Measurements from ENCODE around the gene DPT. TPM values are rescaled to one million over a fixed set of nuclear protein-coding genes. Genes with fewer than 3 reads are reported as not detected.

Gene DPT
- total RNA-seq, 2 experiments from 2014 or later: not detected

GRCh38 chr1:168693197-168693871 is 35.7 kb downstream of the DPT start:
- Histone ChIP-seq H3K4me1 (ENCODE audit: insufficient read depth, low read length) (no peaks in the 10 kb centered on the region), H3K9me3 (ENCODE audit: control insufficient read depth in 1 of 2, insufficient read depth in 1 of 2, low read length in 2 of 2) (no peaks in the 10 kb centered on the region), H3K4me3 (ENCODE audit: low read length) (no peak overlapping the region), H3K36me3 (ENCODE audit: insufficient read depth, low read length) (no peaks in the 10 kb centered on the region), H3K27ac (ENCODE audit: low read depth in 1 of 2, low read length in 2 of 2) (no peak overlapping the region), H3K27me3 (ENCODE audit: control insufficient read depth in 1 of 2, insufficient read depth in 2 of 2, low read length in 2 of 2) (no peaks in the 10 kb centered on the region)
- ATAC-seq (ENCODE audit: poor library complexity) (no peak), DNase-seq (no peak)
- CTCF ChIA-PET: no interaction called here
- no peaks in the 10 kb centered on the region for H3K9me3 Mint-ChIP-seq
- intact Hi-C loops (cut with DNase I, micrococcal nuclease): no loop called here
- no peak overlapping the region for H3K27ac Mint-ChIP-seq
- POLR2A ChIA-PET: no interaction called here
- H3K36me3 Mint-ChIP-seq (ENCODE audit: low read depth): no peaks in the 10 kb centered on the region
- no peaks in the 10 kb centered on the region for H3K27me3 Mint-ChIP-seq
- no peak for TF ChIP-seq CTCF (IDR thresholded peaks at IDR 0.05)
- H3K4me3 Mint-ChIP-seq: no peak overlapping the region
- no peaks in the 10 kb centered on the region for H3K4me1 Mint-ChIP-seq (ENCODE audit: low read depth)

- no peak for DNase-seq
- POLR2A ChIA-PET: no interaction called here
- H3K9me3 ChIP-seq (ENCODE audit: control insufficient read depth in 1 of 2, insufficient read depth in 1 of 2, low read length in 2 of 2): no peaks in the 10 kb centered on the region
- CTCF ChIA-PET: no interaction called here
- no peak for TF ChIP-seq CTCF (IDR thresholded peaks at IDR 0.05)
- H3K9me3 Mint-ChIP-seq: no peaks in the 10 kb centered on the region
- intact Hi-C loops (cut with DNase I, micrococcal nuclease): no loop called here
- H3K27ac Mint-ChIP-seq: no peak overlapping the region
- H3K4me3 ChIP-seq (ENCODE audit: low read length): no peak overlapping the region
- H3K27me3 Mint-ChIP-seq: peaks cover under 1% of the 10 kb centered on the region
- H3K4me1 Mint-ChIP-seq (ENCODE audit: low read depth): no peaks in the 10 kb centered on the region
- H3K27me3 ChIP-seq (ENCODE audit: control insufficient read depth in 1 of 2, insufficient read depth in 2 of 2, low read length in 2 of 2): no peaks in the 10 kb centered on the region
- no peak overlapping the region for H3K27ac ChIP-seq (ENCODE audit: low read depth in 1 of 2, low read length in 2 of 2)
- no peaks in the 10 kb centered on the region for H3K36me3 ChIP-seq (ENCODE audit: insufficient read depth, low read length)
- no peaks in the 10 kb centered on the region for H3K36me3 Mint-ChIP-seq (ENCODE audit: low read depth)
- ATAC-seq (ENCODE audit: poor library complexity): no peak
- no peak overlapping the region for H3K4me3 Mint-ChIP-seq
- no peaks in the 10 kb centered on the region for H3K4me1 ChIP-seq (ENCODE audit: insufficient read depth, low read length)
Observed at GRCh38 chr1:168692472-168692871, 36.5 kb downstream of the DPT start.

GRCh38 chr1:168691541-168691940 is 37.5 kb downstream of the DPT start:
- TF ChIP-seq CTCF (IDR thresholded peaks at IDR 0.05): no peak
- no peaks in the 10 kb centered on the region for H3K36me3 Mint-ChIP-seq (ENCODE audit: low read depth)
- Histone ChIP-seq H3K27ac (ENCODE audit: low read depth in 1 of 2, low read length in 2 of 2) (no peak overlapping the region), H3K9me3 (ENCODE audit: control insufficient read depth in 1 of 2, insufficient read depth in 1 of 2, low read length in 2 of 2) (no peaks in the 10 kb centered on the region), H3K4me1 (ENCODE audit: insufficient read depth, low read length) (no peaks in the 10 kb centered on the region), H3K4me3 (ENCODE audit: low read length) (no peak overlapping the region), H3K36me3 (ENCODE audit: insufficient read depth, low read length) (no peaks in the 10 kb centered on the region), H3K27me3 (ENCODE audit: control insufficient read depth in 1 of 2, insufficient read depth in 2 of 2, low read length in 2 of 2) (peaks cover 0 to under 1% of the 10 kb centered on the region in 2 experiments)
- ChIA-PET POLR2A (no interaction called here), CTCF (no interaction called here)
- H3K27me3 Mint-ChIP-seq: peaks cover 7% of the 10 kb centered on the region
- no peaks in the 10 kb centered on the region for H3K4me1 Mint-ChIP-seq (ENCODE audit: low read depth)
- intact Hi-C loops (cut with DNase I, micrococcal nuclease): no loop called here
- DNase-seq (no peak), ATAC-seq (ENCODE audit: poor library complexity) (no peak)
- no peak overlapping the region for H3K4me3 Mint-ChIP-seq
- no peaks in the 10 kb centered on the region for H3K9me3 Mint-ChIP-seq
- H3K27ac Mint-ChIP-seq: no peak overlapping the region
